Mucosa of descending colon (tissue), 3 donors: Measurements from ENCODE around the gene TNFAIP8. TPM values are rescaled to one million over a fixed set of nuclear protein-coding genes. Genes with fewer than 3 reads are reported as not detected.

Experiments used
- ATAC-seq: fragments of 200-7000 bp; cut with Tn5 transposase; one replicate; pipeline ENCODE4 v1.9.1; 2020; ENCODE audit warnings: mild to moderate bottlenecking, moderate library complexity
- DNase-seq, 3 donors: peaks; one replicate each; pipeline ENCODE4 v3.0.0-alpha.2; 2020
- H3K36me3 ChIP-seq: fragments of 200-600 bp; one replicate; pipeline ENCODE4 v1.8.0; 2021; ENCODE audit warnings: low read depth, mild to moderate bottlenecking
- H3K4me1 ChIP-seq: fragments of 200-600 bp; one replicate; pipeline ENCODE4 v1.8.0; 2021; ENCODE audit warnings: low read depth, mild to moderate bottlenecking
- H3K4me3 ChIP-seq: fragments of 200-600 bp; one replicate; pipeline ENCODE4 v1.8.0; 2021; ENCODE audit warnings: mild to moderate bottlenecking
- H3K9me3 ChIP-seq: fragments of 200-600 bp; one replicate; pipeline ENCODE4 v1.8.0; 2021; ENCODE audit warnings: mild to moderate bottlenecking
- CTCF ChIP-seq: fragments of 200-600 bp; IDR thresholded peaks from one replicate; pipeline ENCODE4 v1.8.0; 2022; ENCODE audit warnings: antibody characterized with exemption, mild to moderate bottlenecking
- intact Hi-C, 2 donors: fragments of 100-400 bp; cut with DNase I in 1 of 2; cut with micrococcal nuclease in 1 of 2; formaldehyde crosslinking; loops; one replicate each; pipeline versions ENCODE4 v1.11.0 to v1.11.1; 2022; cut with DNase I, micrococcal nuclease
- total RNA-seq, 3 donors: library from RNA; stranded (reverse); fragmentation: NEBNext Ultra II Directional in 2 of 3; extraction: Animal tissue kit (Norgen Biotek cat#: 25700) in 2 of 3; gene quantifications; one replicate each; pipeline versions ENCODE4 v1.2.1 to v1.2.4, GENCODE V29; 2021 to 2023
- donor health status: DM: no; HTN: no; CAD: no; lungs with moderate emphysema.
- donor health status: DM: no; HTN: no; CAD: no.
- donor health status: DM: no; HTN: yes; CAD: no.

TNFAIP8 gene
- total RNA-seq, 3 donors from 2014 or later = 8.7 to 15.7 (median 12.3) TPM

GRCh38 chr5:119347991-119348390 lies 7.8 kb upstream of the TNFAIP8 start:
- Histone ChIP-seq H3K36me3 (no peaks in the 10 kb centered on the region), H3K9me3 (no peaks in the 10 kb centered on the region), H3K4me3 (no peak overlapping the region), H3K4me1 (no peaks in the 10 kb centered on the region)
- ATAC-seq = no peak
- TF ChIP-seq CTCF = no peak
- DNase-seq = no peak
- intact Hi-C loops = no loop called here

DNA sequence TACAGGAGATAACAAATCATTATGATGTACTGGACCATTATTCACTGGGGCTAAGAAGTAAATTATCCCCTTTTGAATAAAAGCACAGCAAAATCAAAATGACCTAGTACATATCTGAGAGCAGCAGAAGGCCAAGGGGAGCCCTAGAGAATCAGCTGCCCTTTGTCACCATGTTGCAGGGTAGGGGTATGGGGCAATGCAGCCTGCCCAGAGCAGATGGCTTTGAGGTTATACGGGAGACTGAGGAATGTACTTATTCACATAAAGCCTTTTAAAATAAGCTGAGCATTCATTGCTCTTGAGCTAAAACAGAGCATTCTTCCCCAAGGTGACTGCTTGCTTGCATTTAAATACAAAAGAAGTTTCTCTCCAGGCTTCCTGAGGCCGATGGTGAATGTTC lies 2.6 kb upstream of the TNFAIP8 start:
- intact Hi-C loops = no loop called here
- Histone ChIP-seq H3K4me3 (no peak overlapping the region), H3K36me3 (no peaks in the 10 kb centered on the region), H3K9me3 (no peaks in the 10 kb centered on the region), H3K4me1 (no peaks in the 10 kb centered on the region)
- TF ChIP-seq CTCF = no peak
- ATAC-seq = no peak
- DNase-seq = no peak

- no peak for TF ChIP-seq CTCF
- no peak for DNase-seq
- Histone ChIP-seq H3K9me3 (no peaks in the 10 kb centered on the region), H3K4me3 (no peak overlapping the region), H3K36me3 (no peaks in the 10 kb centered on the region), H3K4me1 (no peaks in the 10 kb centered on the region)
- intact Hi-C loops = no loop called here
- ATAC-seq = peak; percentile 28
Observed at GRCh38 chr5:119353686-119354366, 2.0 kb upstream of the TNFAIP8 start.

DNA sequence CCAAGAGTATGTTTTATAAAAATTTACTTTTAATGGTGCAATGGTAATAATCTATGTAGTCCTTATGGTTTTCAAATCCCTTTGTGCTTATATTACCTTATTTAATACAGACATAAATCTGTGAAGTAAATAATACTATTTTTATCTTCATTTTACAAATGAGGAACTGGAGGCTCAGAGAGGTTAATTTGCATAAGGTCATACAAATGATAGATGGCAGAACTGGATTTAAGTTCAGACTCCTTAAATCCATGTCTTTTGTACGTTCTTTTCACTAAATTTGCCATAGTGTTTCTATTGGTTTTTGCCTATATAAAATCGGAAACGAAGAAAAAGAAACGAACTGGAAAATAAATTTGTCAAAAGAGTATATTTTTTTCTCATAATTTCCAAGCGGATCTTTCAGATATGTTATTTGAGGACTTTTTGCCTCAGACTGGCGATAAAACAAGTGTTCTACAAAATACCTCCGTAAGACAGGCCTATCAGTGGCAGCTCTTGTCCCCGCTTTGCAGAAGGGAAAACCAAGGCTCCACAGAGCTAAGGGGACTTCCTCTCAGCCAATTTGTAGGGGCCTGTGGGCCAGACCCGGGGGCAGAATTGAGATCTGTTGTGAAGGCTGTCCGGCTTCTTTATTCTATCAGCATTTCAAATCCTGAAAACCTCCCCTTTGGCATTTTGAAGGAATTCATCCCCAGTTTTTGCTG lies 1.1 kb upstream of the TNFAIP8 start:
- Histone ChIP-seq H3K4me3 (no peak overlapping the region), H3K9me3 (no peaks in the 10 kb centered on the region), H3K36me3 (no peaks in the 10 kb centered on the region), H3K4me1 (no peaks in the 10 kb centered on the region)
- no peak for TF ChIP-seq CTCF
- intact Hi-C loops = no loop called here
- DNase-seq (no peak), ATAC-seq (no peak)

DNA sequence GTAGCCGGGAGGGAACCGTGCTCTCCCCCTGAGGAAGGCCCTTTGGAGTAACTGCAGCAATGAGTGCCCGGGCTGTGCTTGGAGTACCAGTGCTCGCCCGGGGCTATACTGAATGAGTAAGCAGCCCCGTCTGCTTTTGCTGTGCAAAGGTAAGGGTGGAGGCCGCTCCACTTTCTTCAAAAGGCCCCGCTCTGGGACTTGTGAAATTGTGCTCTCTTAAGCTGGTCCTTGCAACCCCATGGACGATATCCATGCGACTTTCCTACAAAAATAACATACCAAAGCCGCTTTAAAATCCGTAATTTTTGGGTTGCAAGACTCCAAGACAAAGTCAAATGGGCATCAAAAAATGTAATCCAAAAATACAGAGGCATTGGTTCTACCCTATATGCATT lies 578 bp upstream of the TNFAIP8 start:
- DNase-seq (no peak), ATAC-seq (peak; percentile 41)
- TF ChIP-seq CTCF = no peak
- no peak overlapping the region for H3K4me3 ChIP-seq
- H3K9me3 ChIP-seq = no peaks in the 10 kb centered on the region
- H3K36me3 ChIP-seq = no peaks in the 10 kb centered on the region
- H3K4me1 ChIP-seq = peaks cover 3% of the 10 kb centered on the region
- intact Hi-C loops = no loop called here
